NK-92 (cell line): ENCODE data around the gene NME3.
"Not testable (repeated sequence)": the region's sequence is repeated elsewhere in the genome, so short reads cannot be mapped to it uniquely, and the experiment has no call there.

Source experiments
- DNase-seq: peaks from one replicate; lab custom pipeline; 2025; ENCODE audit not compliant: unreplicated experiment; lab: John Stamatoyannopoulos, UW

Gene NME3

DNA sequence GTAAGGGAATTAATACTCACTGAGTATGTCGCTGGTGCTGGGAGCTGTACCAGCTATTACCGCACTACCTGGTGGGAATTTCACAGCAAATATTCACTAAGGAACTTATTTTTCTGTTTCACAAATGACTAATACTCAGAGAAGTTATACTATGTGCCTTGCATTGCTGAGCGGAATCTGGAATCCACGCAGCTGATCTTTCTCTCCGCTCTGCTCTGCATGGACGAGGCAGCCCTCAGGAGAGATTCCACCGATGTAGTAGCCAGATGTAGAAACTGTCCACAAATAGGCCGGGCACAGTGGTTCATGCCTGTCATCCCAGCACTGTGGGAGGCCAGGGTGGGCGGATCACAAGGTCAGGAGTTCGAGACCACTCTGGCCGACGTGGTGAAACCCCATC is 17.1 kb downstream of the NME3 start:
- DNase-seq, result no peak

DNA sequence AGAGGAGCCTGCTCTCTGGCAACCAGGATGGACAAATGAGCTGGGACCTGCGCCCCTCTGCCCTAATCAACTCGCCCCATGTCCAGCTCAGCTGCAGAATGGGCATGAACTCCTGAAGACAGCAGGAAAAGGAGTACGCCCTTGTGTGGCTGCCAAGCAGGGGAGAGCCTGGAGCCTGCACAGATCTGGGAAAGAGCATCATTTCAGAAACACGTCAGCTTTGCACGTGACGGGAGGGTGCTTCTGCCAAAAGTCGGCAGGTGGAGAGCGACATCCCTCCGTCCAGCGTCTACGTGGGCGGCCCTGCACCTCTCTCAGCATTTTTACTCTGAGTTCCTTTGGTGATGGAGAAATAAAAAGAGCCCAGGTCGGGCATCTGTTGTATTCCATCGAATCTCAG is 18.5 kb downstream of the NME3 start:
- DNase-seq, result no peak

DNA sequence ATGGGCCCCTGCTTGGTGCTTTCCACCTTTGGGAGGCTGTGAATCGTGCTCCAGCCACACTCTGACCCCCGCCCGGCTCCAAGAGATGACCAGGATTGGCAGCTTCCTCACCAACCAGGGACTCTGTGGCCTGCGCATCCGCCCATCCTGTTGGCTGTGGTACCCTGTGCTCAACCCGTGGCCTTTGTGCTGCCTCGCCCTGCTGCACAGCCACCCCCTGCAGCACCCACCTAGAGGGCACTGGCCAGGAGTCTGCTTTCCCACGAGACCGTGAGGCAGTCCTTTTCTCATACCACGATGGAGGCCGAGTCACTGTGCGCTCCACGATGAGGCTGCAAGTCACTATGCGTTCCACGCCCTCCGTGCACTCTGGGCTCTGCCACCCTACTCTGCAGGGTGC is 19.4 kb downstream of the NME3 start:
- no peak for DNase-seq

DNA sequence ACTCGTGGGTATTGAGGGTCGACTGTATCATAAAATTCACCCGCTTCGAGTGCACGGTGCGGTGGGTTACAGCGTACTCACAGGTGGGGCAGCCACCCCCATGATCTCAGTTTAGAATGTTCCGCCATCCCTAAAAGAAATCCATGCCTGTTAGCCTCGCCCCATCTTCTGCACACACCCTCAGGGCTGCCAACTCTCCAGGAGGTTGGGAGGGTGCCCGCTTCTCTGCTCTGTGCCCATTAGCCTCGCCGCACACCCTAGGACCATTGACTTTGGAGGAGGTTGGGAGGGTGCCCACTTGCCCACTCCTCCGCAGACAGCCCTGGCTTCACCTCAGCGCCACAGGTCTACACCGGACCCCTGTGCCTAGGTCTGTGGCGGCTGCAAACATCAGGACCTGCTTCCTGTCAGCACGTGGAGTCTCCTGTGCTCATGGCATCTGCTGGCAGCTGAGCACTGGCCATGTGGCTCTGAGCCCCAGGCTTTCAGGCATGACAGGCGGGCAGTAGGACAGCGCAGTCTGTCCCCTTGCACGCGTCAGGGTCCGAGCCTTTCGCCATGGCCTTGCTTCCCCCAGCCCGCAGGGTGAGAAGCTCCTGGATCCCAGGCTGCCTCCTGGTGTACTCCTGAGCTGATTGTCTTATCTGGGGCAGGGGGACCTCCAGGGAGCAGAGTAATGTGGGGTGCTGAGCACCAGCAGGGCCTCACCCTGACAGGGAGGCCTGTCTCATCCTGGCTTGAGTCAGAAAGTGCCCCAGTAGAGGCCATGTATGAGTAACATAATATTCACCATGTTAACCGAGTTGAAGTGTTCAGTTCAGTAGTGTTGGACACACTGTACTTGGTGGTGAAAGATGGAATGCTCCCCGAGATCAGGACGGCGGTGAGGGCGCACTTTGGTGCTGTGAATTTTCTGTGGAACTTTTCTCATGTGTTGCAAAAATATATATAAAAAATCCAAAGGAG is 21.9 kb downstream of the NME3 start:
- DNase-seq, result no peak

DNA sequence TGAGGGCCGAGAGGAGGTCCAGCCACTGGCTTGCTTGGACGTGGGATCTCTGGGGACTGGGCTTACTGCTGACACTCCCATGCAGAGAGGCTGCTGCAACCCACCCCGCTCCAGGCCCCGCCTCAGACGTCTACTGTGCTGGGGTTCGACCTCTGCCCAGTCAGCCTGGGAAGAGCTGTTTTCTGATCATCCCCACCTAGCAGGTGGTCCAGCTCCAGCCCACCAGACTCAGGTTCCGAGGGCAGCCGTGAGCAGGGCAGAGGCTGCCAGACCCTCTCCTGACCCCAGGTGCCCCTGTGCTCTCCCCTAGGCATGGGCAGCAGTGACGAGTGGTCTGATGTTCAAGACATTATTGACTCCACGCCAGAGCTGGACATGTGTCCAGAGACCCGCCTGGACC is 23.4 kb downstream of the NME3 start:
- DNase-seq, result no peak

DNA sequence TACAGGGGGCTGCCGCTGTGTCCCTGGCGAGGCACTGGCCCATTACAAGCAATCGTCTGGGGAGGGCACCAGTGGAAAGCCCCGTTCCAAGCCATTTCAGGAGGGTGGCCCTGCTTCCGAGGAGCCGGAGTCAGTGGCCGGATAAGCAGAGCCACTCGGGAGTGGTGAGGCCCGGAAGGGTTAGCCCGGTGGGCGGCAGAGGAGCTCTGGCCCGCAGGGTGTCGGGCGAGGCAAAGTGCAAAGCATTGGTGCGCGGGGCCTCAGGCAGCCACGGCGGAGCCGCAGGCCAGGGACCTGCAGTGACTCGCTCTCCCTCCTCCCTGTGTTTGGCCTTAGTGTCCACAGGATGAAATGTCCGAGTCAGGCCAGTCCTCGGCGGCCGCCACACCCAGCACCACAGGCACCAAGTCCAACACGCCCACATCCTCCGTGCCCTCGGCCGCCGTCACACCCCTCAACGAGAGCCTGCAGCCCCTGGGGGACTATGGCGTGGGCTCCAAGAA is 24.6 kb downstream of the NME3 start:
- DNase-seq, result no peak

DNA sequence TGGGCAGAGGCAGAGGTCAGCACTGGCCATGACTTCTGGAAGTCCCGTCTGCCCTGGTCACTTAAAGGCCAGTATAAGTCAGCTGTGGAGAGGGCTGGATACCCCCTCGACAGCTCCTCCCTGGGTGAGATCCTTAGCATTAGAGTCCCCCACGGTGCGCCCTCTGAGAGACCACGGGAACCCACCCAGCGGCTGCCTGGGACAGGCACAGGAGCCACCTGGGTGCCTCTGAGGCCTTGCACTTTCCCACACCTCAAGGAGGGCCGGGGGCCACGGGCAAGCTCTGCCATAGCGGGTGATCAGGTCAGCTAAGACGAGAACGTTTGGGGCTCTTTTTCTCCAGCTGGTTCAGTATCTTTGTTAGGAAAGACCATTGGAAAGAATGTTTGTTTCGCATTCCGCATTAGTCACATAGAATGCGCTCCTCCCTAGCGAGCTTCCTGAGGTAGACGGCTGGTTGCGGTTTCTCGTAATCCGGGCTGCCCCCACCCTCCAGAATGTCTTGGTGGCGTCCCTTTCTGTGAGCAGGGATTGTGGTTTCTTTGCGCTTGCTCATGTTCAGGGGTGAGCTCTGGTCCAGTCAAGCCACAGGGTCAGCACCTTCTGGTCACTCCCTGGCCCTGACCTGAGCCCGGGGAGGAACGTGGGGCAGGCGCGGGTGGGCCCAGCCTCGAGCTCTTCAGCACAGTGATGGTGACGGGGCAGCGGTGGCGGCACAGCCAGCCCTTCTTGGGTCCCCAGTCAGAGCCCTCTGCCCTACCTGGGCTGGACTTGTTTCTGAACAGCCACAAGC is 25.2 kb downstream of the NME3 start:
- no peak for DNase-seq

DNA sequence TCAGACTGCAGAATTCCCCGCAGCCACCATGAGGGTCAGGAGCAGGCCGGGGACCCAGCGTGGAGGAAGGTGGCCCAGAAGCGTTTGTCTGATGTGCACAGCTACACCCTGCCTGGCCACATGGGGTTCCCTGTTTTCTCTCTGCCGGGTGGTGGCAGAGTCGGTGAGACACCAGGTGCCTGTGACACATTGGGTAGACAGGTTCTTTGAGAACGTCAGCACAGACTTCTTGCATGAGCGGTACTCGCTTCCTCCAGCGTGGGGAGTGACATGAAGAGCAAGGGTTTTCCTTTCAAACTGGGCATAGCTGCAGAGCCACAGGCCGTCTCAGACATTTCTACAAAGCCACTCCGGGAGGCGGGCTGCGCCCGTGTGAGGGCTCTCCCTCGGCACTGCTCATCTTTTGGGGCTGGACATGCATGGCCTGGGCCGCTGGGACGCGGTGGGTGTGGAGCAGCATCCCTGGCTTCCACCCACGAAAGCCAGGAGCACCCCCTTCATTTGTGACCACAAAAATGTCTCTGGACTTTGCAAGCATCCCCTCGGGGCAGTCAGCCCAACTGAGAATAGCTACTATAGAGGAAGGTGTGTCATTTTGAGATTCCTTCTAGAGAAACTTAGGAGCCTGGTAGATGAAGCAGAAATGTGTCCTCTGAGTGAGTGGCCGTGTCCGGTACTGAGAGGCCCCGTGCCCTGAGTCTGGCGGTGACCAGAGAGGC is 26.0 kb downstream of the NME3 start:
- no peak for DNase-seq

DNA sequence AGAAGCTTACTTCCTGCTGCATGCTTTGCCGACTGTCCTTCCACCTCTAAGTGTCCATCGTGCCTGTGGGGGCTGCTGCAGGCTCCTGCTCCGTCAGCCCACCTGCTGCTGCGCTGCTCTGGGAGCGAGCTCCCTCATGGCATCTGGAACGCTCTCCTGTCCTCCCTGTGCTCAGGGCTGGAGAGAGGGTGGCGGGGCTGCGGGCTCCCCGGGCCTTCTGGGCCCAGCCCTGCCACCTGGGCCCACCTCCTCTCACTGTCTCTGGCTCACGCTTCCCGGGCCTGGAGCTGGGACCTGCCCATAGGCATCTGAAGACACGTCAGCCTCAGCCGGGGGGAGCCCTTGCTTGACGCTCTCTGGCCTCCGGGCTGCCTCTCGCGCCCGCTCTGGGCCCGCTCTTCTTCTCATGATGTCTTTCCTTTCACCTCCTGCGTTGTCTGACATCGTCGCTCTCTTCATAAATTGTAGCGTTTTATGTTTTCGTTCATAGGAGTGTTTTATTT is 27.0 kb downstream of the NME3 start:
- DNase-seq, result no peak

DNA sequence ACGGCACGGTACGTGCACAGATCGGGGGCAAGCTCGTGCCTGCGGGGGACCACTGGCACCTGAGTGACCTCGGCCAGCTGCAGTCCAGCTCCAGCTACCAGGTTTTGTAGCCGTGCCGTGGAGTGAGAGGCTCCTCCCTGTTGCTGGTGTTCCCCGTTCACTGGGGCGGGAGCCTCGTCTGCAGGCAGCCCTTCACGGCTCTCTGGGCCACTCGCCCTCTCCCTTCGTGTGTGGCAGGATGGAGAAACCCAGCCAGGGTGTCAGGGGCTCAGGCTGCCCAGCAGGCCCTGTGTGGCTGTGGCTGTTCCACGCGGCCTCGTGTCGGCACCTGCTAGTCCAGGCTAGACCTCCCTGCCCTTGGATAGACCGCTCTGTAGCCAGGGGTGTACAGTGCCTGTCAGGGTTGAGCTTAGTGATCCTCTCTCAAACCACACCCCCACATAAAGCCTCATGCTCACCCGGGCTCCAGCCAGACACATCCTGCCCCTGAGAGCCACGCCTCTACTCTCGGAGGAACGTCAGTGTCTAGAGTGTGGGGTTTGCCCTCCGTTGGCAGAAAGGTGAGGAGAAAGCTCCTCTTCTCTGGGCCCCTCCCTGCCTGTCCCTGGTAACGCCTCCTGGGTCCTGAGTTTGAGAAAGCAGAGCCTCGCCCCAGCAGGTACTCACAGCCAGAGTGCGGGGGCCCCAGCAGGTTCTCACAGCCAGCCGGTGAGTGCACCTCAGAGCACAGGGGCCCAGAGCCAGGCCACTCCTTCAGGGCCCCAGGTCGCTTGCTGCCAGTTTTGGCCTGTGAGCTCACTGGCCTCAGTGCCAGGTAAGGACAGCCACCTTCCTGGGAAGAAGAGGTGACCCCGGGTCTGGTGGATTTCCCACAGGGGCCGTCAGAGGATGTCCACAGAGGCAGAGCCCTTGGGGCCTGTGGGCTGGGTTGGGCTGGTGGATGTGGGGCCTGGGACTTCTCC is 27.7 kb downstream of the NME3 start:
- no peak for DNase-seq

DNA sequence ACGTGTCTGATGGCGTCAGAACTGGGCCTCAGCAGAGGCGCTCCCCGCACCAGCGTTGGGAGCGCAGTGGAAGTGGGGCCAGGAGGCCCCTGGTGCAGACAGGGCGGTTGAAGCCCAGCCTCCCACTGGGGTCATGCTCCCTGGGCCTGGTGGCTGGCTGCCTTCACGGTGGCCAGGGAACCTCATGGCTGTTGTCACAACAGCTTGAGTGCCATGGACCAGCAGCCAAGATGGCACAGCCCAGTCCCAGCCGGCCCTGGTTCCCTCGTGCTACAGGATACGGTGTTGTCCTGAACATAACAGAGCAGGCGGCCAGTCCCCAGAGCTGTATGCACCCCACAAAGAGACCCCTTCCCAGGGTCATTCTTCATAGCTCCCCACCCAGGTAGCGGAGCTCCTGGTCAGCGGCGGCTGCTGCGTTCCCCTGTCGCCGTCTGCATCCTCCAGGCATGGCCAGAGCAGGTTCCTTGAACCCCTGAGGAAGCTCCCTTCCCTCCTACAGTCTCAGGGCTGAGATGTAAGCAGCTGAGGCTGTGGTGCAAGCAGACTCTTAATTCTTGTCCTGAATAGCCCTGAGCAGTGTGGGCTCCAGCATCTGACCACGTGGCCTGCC is 29.7 kb downstream of the NME3 start:
- no peak for DNase-seq

DNA sequence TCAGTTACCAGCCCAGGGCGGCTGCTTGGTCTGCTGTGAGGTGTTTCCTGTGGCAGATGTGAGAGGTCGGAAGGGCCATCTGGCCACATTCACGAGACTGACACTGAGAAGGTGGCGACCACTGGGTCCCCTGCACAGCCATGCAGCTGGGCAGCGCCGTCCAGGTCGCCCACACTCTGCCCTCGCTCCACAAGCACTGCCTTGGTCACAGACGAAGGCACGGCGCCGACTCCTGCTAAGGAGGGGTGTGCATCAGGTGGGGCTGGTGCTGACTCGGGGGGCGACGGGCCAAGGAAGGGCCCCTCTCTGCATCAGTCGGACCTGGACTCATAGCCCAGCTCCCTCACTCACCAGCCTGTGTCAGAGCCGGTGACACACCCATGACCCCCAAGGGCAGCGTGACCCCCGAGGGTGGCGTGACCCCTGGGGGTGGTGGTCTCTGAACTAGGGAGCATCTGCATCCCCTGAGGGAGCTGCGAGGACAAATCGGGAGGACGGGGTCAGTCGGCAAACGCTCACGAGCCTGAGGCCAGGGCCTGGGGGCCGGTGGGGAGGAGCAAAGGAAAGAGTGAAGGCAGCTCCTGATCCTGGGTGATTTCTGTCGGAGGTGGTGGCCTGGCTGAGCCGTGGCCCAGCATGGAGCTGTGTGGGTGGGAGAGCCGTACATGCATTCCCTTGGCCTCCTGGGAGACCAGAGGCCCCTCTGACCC is 30.4 kb downstream of the NME3 start:
- no peak for DNase-seq

DNA sequence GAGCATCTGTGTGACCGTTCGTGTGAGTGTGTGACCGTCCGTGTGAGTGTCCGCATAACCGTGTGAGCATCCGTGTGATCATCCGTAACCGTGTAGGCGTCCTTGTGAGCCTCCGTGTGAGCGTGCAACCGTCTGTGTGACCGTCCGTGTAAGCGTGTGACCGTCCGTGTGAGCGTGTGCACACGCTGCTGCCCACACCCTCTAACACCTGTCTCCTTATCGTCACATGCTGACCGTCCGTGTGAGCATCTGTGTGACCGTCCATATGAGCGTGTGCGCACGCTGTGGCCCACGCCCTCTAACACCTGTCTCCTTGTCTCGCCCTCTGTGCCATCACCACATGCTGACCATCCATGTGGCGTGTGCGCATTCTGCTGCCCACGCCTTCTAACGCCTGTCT is 31.1 kb downstream of the NME3 start:
- no peak for DNase-seq

DNA sequence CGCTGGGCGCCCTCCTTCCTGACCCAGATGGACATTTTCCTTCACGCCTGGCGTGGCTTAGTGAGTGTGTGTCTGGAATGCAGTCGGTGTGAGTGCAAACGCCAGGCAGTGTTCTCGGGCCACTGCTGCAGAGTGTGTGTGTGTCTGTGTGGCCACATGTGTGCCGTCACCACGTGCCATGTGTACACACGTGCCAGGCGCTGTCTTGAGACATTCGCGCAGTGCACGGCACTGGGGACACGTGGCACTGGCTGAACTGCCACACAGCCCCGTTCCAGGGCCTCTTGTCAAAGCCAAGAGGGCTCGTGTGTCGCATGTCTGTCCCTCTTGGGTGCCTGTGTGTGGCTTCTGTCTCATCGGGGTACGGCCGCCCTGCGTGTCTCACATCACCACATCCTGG is 36.5 kb downstream of the NME3 start:
- DNase-seq, result no peak

DNA sequence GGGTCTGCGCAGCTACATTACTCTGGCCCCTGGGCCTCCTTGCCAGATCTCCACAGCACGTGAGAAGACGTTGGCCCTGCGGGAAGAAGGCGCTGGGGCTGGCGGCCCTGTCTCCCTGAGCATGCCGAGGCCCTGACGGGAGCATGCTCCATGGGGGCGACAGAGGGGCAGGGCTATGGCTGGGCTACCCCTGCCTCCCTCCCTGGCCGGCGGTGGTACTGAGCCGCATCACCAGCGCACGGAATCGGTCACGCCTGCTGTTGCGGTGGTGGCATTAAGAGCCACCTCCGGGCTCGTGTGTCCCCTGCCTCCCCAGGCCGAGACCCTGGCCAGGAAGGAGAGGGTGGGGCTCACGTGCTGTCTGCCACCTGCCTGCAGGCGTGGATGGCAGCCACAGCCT is 37.2 kb downstream of the NME3 start:
- no peak for DNase-seq

DNA sequence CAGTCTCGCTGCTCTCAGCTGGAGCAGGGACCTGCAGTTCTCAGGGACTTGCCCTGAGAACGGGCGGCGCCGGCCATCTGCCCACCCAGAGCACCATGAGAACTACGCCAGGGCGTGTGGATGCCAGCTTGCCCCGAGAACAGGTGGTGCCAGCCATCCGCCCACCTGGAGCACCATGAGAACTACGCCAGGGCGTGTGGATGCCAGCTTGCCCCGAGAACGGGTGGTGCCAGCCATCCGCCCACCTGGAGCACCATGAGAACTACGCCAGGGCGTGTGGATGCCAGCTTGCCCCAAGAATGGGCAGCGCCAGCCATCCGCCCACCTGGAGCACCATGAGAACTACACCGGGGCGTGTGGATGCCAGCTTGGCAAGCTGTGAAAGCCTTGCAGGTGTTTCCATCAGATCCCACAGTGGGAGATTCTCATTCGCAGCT is 38.8 kb downstream of the NME3 start:
- DNase-seq, result not testable (repeated sequence)

DNA sequence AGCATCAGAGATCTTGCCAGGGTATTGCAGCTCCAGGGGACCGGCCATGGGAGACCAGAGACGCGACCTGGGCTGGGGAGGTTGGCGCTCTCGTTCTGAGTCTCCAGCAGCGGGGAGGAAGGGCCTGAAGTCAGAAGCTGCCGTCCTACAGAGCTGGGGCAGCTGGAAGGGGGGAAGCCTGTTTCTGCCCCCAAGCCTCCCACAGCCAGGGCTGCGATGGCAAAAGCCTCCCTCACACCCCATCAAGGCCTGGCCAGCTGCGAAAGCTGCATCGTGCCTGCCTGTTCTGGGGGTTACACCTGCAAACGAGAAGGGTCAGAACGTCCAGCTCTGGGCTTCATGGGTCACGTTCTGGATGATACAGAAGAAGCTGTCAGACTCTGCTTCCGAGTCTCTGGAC is 39.3 kb downstream of the NME3 start:
- DNase-seq, result no peak

DNA sequence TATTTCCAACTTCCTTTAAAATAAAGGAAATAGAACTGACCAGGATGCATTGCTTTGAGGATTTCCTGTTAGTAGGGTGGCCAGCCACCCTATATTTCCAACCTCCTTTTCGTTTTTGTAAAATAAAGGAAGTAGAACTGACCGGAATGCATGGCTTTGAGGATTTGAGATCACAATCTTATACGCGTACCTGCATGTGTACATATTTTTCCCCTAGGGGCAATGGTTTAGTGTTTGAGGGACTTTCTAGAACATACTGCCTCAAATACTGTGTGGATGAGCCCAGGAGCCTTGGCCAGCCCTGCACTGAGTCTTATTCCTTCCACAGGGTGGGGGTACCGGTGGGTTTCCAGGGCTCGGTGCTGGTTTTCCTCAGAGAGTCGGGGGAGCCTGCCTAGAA is 39.7 kb downstream of the NME3 start:
- DNase-seq, result no peak

DNA sequence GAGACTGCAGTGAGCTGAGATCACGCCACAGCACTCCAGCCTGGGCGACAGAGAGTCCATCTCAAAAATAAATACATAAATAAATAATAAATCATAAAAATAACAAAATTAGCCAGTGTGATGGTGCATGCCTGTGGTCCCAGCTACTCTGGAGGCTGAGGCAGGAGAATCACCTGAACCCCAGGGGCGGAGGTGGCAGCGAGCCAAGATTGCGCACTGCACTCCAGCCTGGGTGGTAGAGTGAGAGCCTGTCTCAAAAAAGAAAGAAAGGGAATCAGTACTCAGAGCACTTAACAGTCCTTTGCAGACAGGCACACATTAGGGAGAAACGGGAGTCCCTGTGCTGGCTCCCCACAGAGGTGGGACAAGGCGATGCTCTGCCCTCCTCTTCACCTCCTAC is 40.3 kb downstream of the NME3 start:
- DNase-seq, result no peak
